Activated T-cell treated with anti-CD3 and anti-CD28 coated beads, Interleukin-2, amount 50 U/mL, for 4 hours (primary cell): ENCODE results near the gene MYO7B. TPM values are rescaled to one million over a fixed set of nuclear protein-coding genes. Genes with fewer than 3 reads are reported as not detected.

Experiments used
- ATAC-seq, 2 donors: fragments of 200-7000 bp; cut with Tn5 transposase; one replicate each; pipeline ENCODE4 v1.10.0; 2021
- DNase-seq: peaks from one replicate; pipeline ENCODE4 v3.0.0-alpha.2; 2020
- H3K27me3 Mint-ChIP-seq: one replicate; pipeline ENCODE4 v1.8.0; 2021; ENCODE audit warnings: low read depth, mixed read lengths
- H3K36me3 Mint-ChIP-seq: one replicate; pipeline ENCODE4 v1.8.0; 2022; ENCODE audit warnings: mixed read lengths; ENCODE audit not compliant: insufficient read depth
- H3K4me1 Mint-ChIP-seq: one replicate; pipeline ENCODE4 v1.8.0; 2021; ENCODE audit warnings: low read depth, mixed read lengths
- H3K4me3 Mint-ChIP-seq: one replicate; pipeline ENCODE4 v1.8.0; 2021; ENCODE audit warnings: mild to moderate bottlenecking, moderate library complexity, mixed read lengths
- H3K9me3 Mint-ChIP-seq: one replicate; pipeline ENCODE4 v1.8.0; 2021; ENCODE audit warnings: mixed read lengths
- total RNA-seq, 3 donors: library from RNA; stranded (reverse); gene quantifications; one replicate each; pipeline ENCODE4 v1.2.1, GENCODE V29; 2021

The MYO7B gene
- total RNA-seq, 3 donors from 2014 or later: 0.16 to 0.68 (median 0.63) TPM

GRCh38 chr2:127644066-127645025 lies 108.9 kb downstream of the MYO7B start:
- DNase-seq (no peak), ATAC-seq (no peak)
- no peaks in the 10 kb centered on the region for H3K36me3 Mint-ChIP-seq
- no peak overlapping the region for H3K4me3 Mint-ChIP-seq
- no peaks in the 10 kb centered on the region for H3K9me3 Mint-ChIP-seq
- H3K4me1 Mint-ChIP-seq: peaks cover 33% of the 10 kb centered on the region
- no peaks in the 10 kb centered on the region for H3K27me3 Mint-ChIP-seq

- DNase-seq (no peak), ATAC-seq (no peak)
- Mint-ChIP-seq H3K4me1 (peaks cover 33% of the 10 kb centered on the region), H3K36me3 (no peaks in the 10 kb centered on the region), H3K9me3 (no peaks in the 10 kb centered on the region), H3K4me3 (no peak overlapping the region), H3K27me3 (no peaks in the 10 kb centered on the region)
These were observed 109.5 kb downstream of the MYO7B start for GRCh38 chr2:127645026-127645394.

GRCh38 chr2:127645395-127646291 lies 110.2 kb downstream of the MYO7B start, which contains the start of gene GPR17:
TSS of gene GPR17 (plus strand) at chr2:127646153. CDS start at chr2:127650736, 4,583 bp downstream.
- Mint-ChIP-seq H3K36me3 (no peaks in the 10 kb centered on the region), H3K4me1 (peaks cover 28% of the 10 kb centered on the region), H3K27me3 (no peaks in the 10 kb centered on the region), H3K4me3 (no peak within 1 kb of the TSS), H3K9me3 (no peaks in the 10 kb centered on the region)
- DNase-seq: no peak
- no peak for ATAC-seq

GRCh38 chr2:127646487-127647241 lies 111.2 kb downstream of the MYO7B start:
- Mint-ChIP-seq H3K36me3 (no peaks in the 10 kb centered on the region), H3K27me3 (no peaks in the 10 kb centered on the region), H3K4me3 (no peak overlapping the region), H3K9me3 (no peaks in the 10 kb centered on the region), H3K4me1 (peaks cover 23% of the 10 kb centered on the region)
- DNase-seq (no peak), ATAC-seq (no peak)

- peaks cover 19% of the 10 kb centered on the region for H3K4me1 Mint-ChIP-seq
- H3K9me3 Mint-ChIP-seq: no peaks in the 10 kb centered on the region
- no peaks in the 10 kb centered on the region for H3K36me3 Mint-ChIP-seq
- H3K27me3 Mint-ChIP-seq: no peaks in the 10 kb centered on the region
- DNase-seq (no peak), ATAC-seq (no peak)
- no peak overlapping the region for H3K4me3 Mint-ChIP-seq
These were observed 112.0 kb downstream of the MYO7B start for GRCh38 chr2:127647242-127648190.

- H3K27me3 Mint-ChIP-seq: no peaks in the 10 kb centered on the region
- DNase-seq: no peak
- no peaks in the 10 kb centered on the region for H3K9me3 Mint-ChIP-seq
- H3K36me3 Mint-ChIP-seq: no peaks in the 10 kb centered on the region
- no peak overlapping the region for H3K4me3 Mint-ChIP-seq
- H3K4me1 Mint-ChIP-seq: peaks cover 16% of the 10 kb centered on the region
- ATAC-seq: no peak
These were observed 112.8 kb downstream of the MYO7B start for GRCh38 chr2:127648321-127648720.

GRCh38 chr2:127649100-127649611 lies 113.7 kb downstream of the MYO7B start:
- no peaks in the 10 kb centered on the region for H3K27me3 Mint-ChIP-seq
- H3K36me3 Mint-ChIP-seq: no peaks in the 10 kb centered on the region
- ATAC-seq (peak; percentile 35 to 51), DNase-seq (no peak)
- no peak overlapping the region for H3K4me3 Mint-ChIP-seq
- H3K9me3 Mint-ChIP-seq: no peaks in the 10 kb centered on the region
- H3K4me1 Mint-ChIP-seq: peaks cover 14% of the 10 kb centered on the region

GRCh38 chr2:127649684-127650040 lies 114.2 kb downstream of the MYO7B start:
- no peaks in the 10 kb centered on the region for H3K36me3 Mint-ChIP-seq
- peaks cover 14% of the 10 kb centered on the region for H3K4me1 Mint-ChIP-seq
- H3K4me3 Mint-ChIP-seq: no peak overlapping the region
- no peaks in the 10 kb centered on the region for H3K27me3 Mint-ChIP-seq
- ATAC-seq (peak; percentile 80 to 83), DNase-seq (peak; percentile 89)
- H3K9me3 Mint-ChIP-seq: no peaks in the 10 kb centered on the region

- DNase-seq (no peak), ATAC-seq (no peak)
- no peak overlapping the region for H3K4me3 Mint-ChIP-seq
- no peaks in the 10 kb centered on the region for H3K9me3 Mint-ChIP-seq
- no peaks in the 10 kb centered on the region for H3K27me3 Mint-ChIP-seq
- peaks cover 14% of the 10 kb centered on the region for H3K4me1 Mint-ChIP-seq
- no peaks in the 10 kb centered on the region for H3K36me3 Mint-ChIP-seq
These were observed 114.7 kb downstream of the MYO7B start for GRCh38 chr2:127650041-127650784.

- Mint-ChIP-seq H3K9me3 (no peaks in the 10 kb centered on the region), H3K4me3 (no peak overlapping the region), H3K27me3 (no peaks in the 10 kb centered on the region), H3K36me3 (no peaks in the 10 kb centered on the region), H3K4me1 (peaks cover 14% of the 10 kb centered on the region)
- no peak for ATAC-seq
- DNase-seq: no peak
These were observed 115.4 kb downstream of the MYO7B start for GRCh38 chr2:127650785-127651380.

- H3K9me3 Mint-ChIP-seq: no peaks in the 10 kb centered on the region
- no peak for ATAC-seq
- H3K36me3 Mint-ChIP-seq: no peaks in the 10 kb centered on the region
- no peak for DNase-seq
- no peaks in the 10 kb centered on the region for H3K27me3 Mint-ChIP-seq
- H3K4me1 Mint-ChIP-seq: peaks cover 14% of the 10 kb centered on the region
- H3K4me3 Mint-ChIP-seq: no peak overlapping the region
These were observed 115.9 kb downstream of the MYO7B start for GRCh38 chr2:127651381-127651809.

- H3K4me3 Mint-ChIP-seq: no peak overlapping the region
- ATAC-seq (no peak), DNase-seq (no peak)
- peaks cover 11% of the 10 kb centered on the region for H3K4me1 Mint-ChIP-seq
- H3K36me3 Mint-ChIP-seq: no peaks in the 10 kb centered on the region
- no peaks in the 10 kb centered on the region for H3K9me3 Mint-ChIP-seq
- H3K27me3 Mint-ChIP-seq: no peaks in the 10 kb centered on the region
These were observed 116.6 kb downstream of the MYO7B start for GRCh38 chr2:127651971-127652550.
